ENCODE measurements around the gene SLIT3.

Gene SLIT3

DNA sequence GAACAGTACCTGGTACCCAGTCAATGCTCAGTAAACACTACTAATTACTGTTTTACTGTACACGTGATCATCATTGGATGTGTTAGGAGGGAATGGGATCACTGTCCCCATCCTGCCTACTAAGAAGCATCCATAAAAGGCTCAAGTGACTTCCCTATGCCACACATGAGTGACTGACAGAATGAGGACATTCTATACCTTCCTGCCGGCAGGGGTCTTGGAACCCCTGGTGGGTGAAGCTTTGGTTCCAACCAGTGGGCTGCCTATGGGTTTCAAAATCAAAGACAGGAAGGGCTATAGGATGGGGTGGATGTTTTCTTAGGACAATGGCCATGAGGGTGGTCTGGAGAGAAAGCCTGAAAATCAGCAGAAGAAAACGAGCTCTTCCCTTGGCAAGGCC lies 512.2 kb downstream of the SLIT3 start:
- ATAC-seq (ENCODE audit: insufficient read depth, low read depth) (no peak), DNase-seq (no peak)
- no peaks in the 10 kb centered on the region for H3K36me3 ChIP-seq (ENCODE audit: insufficient read depth, low read length)
- H3K9ac ChIP-seq (ENCODE audit: low read depth, low read length), result no peak overlapping the region
- no peaks in the 10 kb centered on the region for H3K27me3 ChIP-seq (ENCODE audit: insufficient read depth, low read length, poor library complexity)
- no peak overlapping the region for H3K27ac ChIP-seq (ENCODE audit: low read length)
- no peaks in the 10 kb centered on the region for H3K79me2 ChIP-seq (ENCODE audit: insufficient read depth, low read length)
- no peaks in the 10 kb centered on the region for H4K20me1 ChIP-seq (ENCODE audit: insufficient read depth, low read length)
- H3K4me3 ChIP-seq (ENCODE audit: low read depth in 1 of 2, low read length in 2 of 2), result no peak overlapping the region
- H2AFZ ChIP-seq (ENCODE audit: low read depth, low read length), result no peak overlapping the region
- H3K4me2 ChIP-seq (ENCODE audit: insufficient read depth, low read length), result no peak overlapping the region
- TF ChIP-seq, protein P1, sequence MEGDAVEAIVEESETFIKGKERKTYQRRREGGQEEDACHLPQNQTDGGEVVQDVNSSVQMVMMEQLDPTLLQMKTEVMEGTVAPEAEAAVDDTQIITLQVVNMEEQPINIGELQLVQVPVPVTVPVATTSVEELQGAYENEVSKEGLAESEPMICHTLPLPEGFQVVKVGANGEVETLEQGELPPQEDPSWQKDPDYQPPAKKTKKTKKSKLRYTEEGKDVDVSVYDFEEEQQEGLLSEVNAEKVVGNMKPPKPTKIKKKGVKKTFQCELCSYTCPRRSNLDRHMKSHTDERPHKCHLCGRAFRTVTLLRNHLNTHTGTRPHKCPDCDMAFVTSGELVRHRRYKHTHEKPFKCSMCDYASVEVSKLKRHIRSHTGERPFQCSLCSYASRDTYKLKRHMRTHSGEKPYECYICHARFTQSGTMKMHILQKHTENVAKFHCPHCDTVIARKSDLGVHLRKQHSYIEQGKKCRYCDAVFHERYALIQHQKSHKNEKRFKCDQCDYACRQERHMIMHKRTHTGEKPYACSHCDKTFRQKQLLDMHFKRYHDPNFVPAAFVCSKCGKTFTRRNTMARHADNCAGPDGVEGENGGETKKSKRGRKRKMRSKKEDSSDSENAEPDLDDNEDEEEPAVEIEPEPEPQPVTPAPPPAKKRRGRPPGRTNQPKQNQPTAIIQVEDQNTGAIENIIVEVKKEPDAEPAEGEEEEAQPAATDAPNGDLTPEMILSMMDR (IDR thresholded peaks at IDR 0.05; ENCODE audit: borderline replicate concordance, extremely low read depth, low read length, poor library complexity, severe bottlenecking), result no peak
- TF ChIP-seq EZH2 (IDR thresholded peaks at IDR 0.05; ENCODE audit: borderline replicate concordance, low read depth, low read length, severe bottlenecking), result no peak
- H3K4me1 ChIP-seq (ENCODE audit: insufficient read depth, low read length), result peaks cover 18% of the 10 kb centered on the region
- no peaks in the 10 kb centered on the region for H3K9me3 ChIP-seq (ENCODE audit: insufficient read depth, low read length, severe bottlenecking)

DNA sequence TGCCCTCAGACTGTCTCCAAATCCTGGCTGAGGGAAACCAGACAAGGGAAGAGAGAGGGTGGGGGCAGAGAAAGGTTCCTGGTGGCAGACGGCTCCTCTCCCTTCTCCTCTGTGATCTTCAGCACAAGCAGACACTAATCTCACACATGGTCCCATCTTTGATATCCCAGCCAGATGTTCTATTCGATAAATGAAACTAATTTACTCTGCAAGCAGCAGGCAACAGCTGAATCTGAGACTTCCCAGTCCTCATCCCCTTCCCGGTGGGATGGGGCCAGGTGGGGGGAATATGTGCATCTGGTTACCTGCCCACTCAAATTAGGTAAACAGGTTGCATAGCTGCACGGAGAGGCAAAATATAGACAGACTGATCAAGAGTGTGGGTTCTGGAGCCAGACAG lies 512.8 kb downstream of the SLIT3 start:
- Histone ChIP-seq H3K4me1 (ENCODE audit: insufficient read depth, low read length) (peaks cover 11% of the 10 kb centered on the region), H3K9me3 (ENCODE audit: insufficient read depth, low read length, severe bottlenecking) (no peaks in the 10 kb centered on the region), H3K36me3 (ENCODE audit: insufficient read depth, low read length) (no peaks in the 10 kb centered on the region), H3K4me3 (ENCODE audit: low read depth in 1 of 2, low read length in 2 of 2) (no peak overlapping the region), H2AFZ (ENCODE audit: low read depth, low read length) (no peak overlapping the region), H3K79me2 (ENCODE audit: insufficient read depth, low read length) (no peaks in the 10 kb centered on the region), H3K4me2 (ENCODE audit: insufficient read depth, low read length) (no peak overlapping the region), H3K9ac (ENCODE audit: low read depth, low read length) (no peak overlapping the region), H3K27ac (ENCODE audit: low read length) (no peak overlapping the region), H3K27me3 (ENCODE audit: insufficient read depth, low read length, poor library complexity) (no peaks in the 10 kb centered on the region), H4K20me1 (ENCODE audit: insufficient read depth, low read length) (no peaks in the 10 kb centered on the region)
- ATAC-seq (ENCODE audit: insufficient read depth, low read depth) (no peak), DNase-seq (no peak)
- TF ChIP-seq EZH2 (IDR thresholded peaks at IDR 0.05; ENCODE audit: borderline replicate concordance, low read depth, low read length, severe bottlenecking), result no peak
- TF ChIP-seq, protein P1 (IDR thresholded peaks at IDR 0.05; ENCODE audit: borderline replicate concordance, extremely low read depth, low read length, poor library complexity, severe bottlenecking), result no peak

DNA sequence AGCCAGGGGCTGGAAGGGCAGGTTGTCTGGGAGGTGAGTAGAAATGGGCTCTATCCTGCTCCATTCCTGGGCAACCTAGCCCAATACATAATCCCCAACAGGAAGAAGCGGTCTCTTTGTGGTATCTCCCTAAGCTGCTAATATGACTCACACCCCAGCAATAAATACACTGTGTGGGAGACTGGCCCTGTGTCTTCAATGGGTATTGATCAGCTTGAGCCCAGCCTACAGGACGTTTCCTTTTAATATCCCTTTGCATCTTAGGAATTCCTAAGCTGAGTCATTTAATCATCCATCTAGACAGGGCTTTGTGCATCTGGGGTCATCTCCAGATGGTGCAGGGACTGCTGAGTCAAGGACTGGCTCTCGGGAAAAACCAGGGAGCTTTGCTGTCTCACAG lies 514.8 kb downstream of the SLIT3 start:
- Histone ChIP-seq H3K4me2 (ENCODE audit: insufficient read depth, low read length) (no peak overlapping the region), H4K20me1 (ENCODE audit: insufficient read depth, low read length) (no peaks in the 10 kb centered on the region), H2AFZ (ENCODE audit: low read depth, low read length) (no peak overlapping the region), H3K9ac (ENCODE audit: low read depth, low read length) (no peak overlapping the region), H3K9me3 (ENCODE audit: insufficient read depth, low read length, severe bottlenecking) (no peaks in the 10 kb centered on the region), H3K27ac (ENCODE audit: low read length) (no peak overlapping the region), H3K79me2 (ENCODE audit: insufficient read depth, low read length) (no peaks in the 10 kb centered on the region), H3K27me3 (ENCODE audit: insufficient read depth, low read length, poor library complexity) (no peaks in the 10 kb centered on the region), H3K36me3 (ENCODE audit: insufficient read depth, low read length) (no peaks in the 10 kb centered on the region), H3K4me1 (ENCODE audit: insufficient read depth, low read length) (no peaks in the 10 kb centered on the region), H3K4me3 (ENCODE audit: low read depth in 1 of 2, low read length in 2 of 2) (no peak overlapping the region)
- TF ChIP-seq, protein P1 (IDR thresholded peaks at IDR 0.05; ENCODE audit: borderline replicate concordance, extremely low read depth, low read length, poor library complexity, severe bottlenecking), result no peak
- TF ChIP-seq EZH2 (IDR thresholded peaks at IDR 0.05; ENCODE audit: borderline replicate concordance, low read depth, low read length, severe bottlenecking), result no peak
- DNase-seq (no peak), ATAC-seq (ENCODE audit: insufficient read depth, low read depth) (no peak)

DNA sequence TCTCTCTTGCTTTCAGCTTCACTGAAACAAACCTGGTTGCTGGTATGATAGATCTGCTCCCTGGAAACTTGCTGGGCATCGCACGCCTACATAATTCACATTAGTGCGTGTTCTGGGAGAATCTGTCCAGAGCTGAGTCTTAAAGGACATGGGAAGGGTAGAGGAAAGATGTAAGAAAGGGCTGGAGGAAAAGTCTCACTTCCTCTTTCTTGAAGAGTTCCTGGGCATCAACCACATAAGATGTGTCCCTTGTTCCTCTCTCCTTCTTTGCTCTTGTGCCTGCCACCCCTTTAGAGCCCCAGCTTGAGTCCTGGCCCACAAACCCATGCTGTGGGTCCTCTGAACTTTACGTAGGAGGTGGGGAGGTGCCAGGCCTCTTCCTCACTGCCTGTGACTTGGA lies 516.5 kb downstream of the SLIT3 start:
- H3K9ac ChIP-seq (ENCODE audit: low read depth, low read length), result no peak overlapping the region
- no peaks in the 10 kb centered on the region for H3K9me3 ChIP-seq (ENCODE audit: insufficient read depth, low read length, severe bottlenecking)
- no peaks in the 10 kb centered on the region for H3K36me3 ChIP-seq (ENCODE audit: insufficient read depth, low read length)
- TF ChIP-seq, protein P1 (IDR thresholded peaks at IDR 0.05; ENCODE audit: borderline replicate concordance, extremely low read depth, low read length, poor library complexity, severe bottlenecking), result no peak
- TF ChIP-seq EZH2 (IDR thresholded peaks at IDR 0.05; ENCODE audit: borderline replicate concordance, low read depth, low read length, severe bottlenecking), result no peak
- H2AFZ ChIP-seq (ENCODE audit: low read depth, low read length), result no peak overlapping the region
- DNase-seq (no peak), ATAC-seq (ENCODE audit: insufficient read depth, low read depth) (0 out of 3 replicates have a peak, but pooled peaks have one; percentile 37)
- no peaks in the 10 kb centered on the region for H4K20me1 ChIP-seq (ENCODE audit: insufficient read depth, low read length)
- no peak overlapping the region for H3K27ac ChIP-seq (ENCODE audit: low read length)
- H3K79me2 ChIP-seq (ENCODE audit: insufficient read depth, low read length), result no peaks in the 10 kb centered on the region
- no peaks in the 10 kb centered on the region for H3K27me3 ChIP-seq (ENCODE audit: insufficient read depth, low read length, poor library complexity)
- H3K4me2 ChIP-seq (ENCODE audit: insufficient read depth, low read length), result no peak overlapping the region
- H3K4me3 ChIP-seq (ENCODE audit: low read depth in 1 of 2, low read length in 2 of 2), result no peak overlapping the region
- H3K4me1 ChIP-seq (ENCODE audit: insufficient read depth, low read length), result no peaks in the 10 kb centered on the region

Data from DND-41 (cell line).